Measurements from ENCODE around the gene AKT1S1.

The AKT1S1 gene

GRCh38 chr19:49843265-49843664 is 33.9 kb downstream of the AKT1S1 start:
- TF ChIP-seq CTCF (IDR thresholded peaks at IDR 0.05): no peak
- Mint-ChIP-seq H3K27ac (no peak overlapping the region), H3K4me1 (peaks cover 7% of the 10 kb centered on the region), H3K27me3 (ENCODE audit: low read depth, poor library complexity) (no peaks in the 10 kb centered on the region), H3K4me3 (no peak overlapping the region), H3K36me3 (ENCODE audit: low read depth) (peaks cover 46% of the 10 kb centered on the region), H3K9me3 (peaks cover 7% of the 10 kb centered on the region)
- no peak for DNase-seq

- Mint-ChIP-seq H3K27ac (peak overlapping the region; percentile 98), H3K4me3 (no peak overlapping the region), H3K9me3 (no peaks in the 10 kb centered on the region), H3K27me3 (ENCODE audit: low read depth, poor library complexity) (peaks cover 8% of the 10 kb centered on the region), H3K4me1 (peaks cover 12% of the 10 kb centered on the region), H3K36me3 (ENCODE audit: low read depth) (peaks cover 47% of the 10 kb centered on the region)
- DNase-seq: no peak
- no peak for TF ChIP-seq CTCF (IDR thresholded peaks at IDR 0.05)
Measured at GRCh38 chr19:49840736-49841249, 36.4 kb downstream of the AKT1S1 start.

- Mint-ChIP-seq H3K4me3 (no peak overlapping the region), H3K27me3 (ENCODE audit: low read depth, poor library complexity) (peaks cover 8% of the 10 kb centered on the region), H3K9me3 (no peaks in the 10 kb centered on the region), H3K27ac (peak overlapping the region; percentile 98), H3K4me1 (peaks cover 12% of the 10 kb centered on the region), H3K36me3 (ENCODE audit: low read depth) (peaks cover 47% of the 10 kb centered on the region)
- TF ChIP-seq CTCF (IDR thresholded peaks at IDR 0.05): no peak
- DNase-seq: no peak
Measured at GRCh38 chr19:49840321-49840720, 36.8 kb downstream of the AKT1S1 start.

GRCh38 chr19:49839713-49840112 is 37.4 kb downstream of the AKT1S1 start:
- Mint-ChIP-seq H3K27ac (no peak overlapping the region), H3K9me3 (no peaks in the 10 kb centered on the region), H3K36me3 (ENCODE audit: low read depth) (peaks cover 53% of the 10 kb centered on the region), H3K4me1 (peaks cover 17% of the 10 kb centered on the region), H3K4me3 (no peak overlapping the region), H3K27me3 (ENCODE audit: low read depth, poor library complexity) (peaks cover 8% of the 10 kb centered on the region)
- no peak for TF ChIP-seq CTCF (IDR thresholded peaks at IDR 0.05)
- no peak for DNase-seq

- Mint-ChIP-seq H3K36me3 (ENCODE audit: low read depth) (peaks cover 53% of the 10 kb centered on the region), H3K27ac (peak overlapping the region; percentile 59), H3K9me3 (no peaks in the 10 kb centered on the region), H3K4me1 (peaks cover 20% of the 10 kb centered on the region), H3K4me3 (no peak overlapping the region), H3K27me3 (ENCODE audit: low read depth, poor library complexity) (peaks cover 8% of the 10 kb centered on the region)
- DNase-seq: no peak
- TF ChIP-seq CTCF (IDR thresholded peaks at IDR 0.05): no peak
Measured at GRCh38 chr19:49838885-49839588, 38.1 kb downstream of the AKT1S1 start.

- peaks cover 11% of the 10 kb centered on the region for H3K27me3 Mint-ChIP-seq (ENCODE audit: low read depth, poor library complexity)
- no peaks in the 10 kb centered on the region for H3K9me3 Mint-ChIP-seq
- no peak for DNase-seq
- H3K4me1 Mint-ChIP-seq: peaks cover 26% of the 10 kb centered on the region
- H3K4me3 Mint-ChIP-seq: no peak overlapping the region
- no peak for TF ChIP-seq CTCF (IDR thresholded peaks at IDR 0.05)
- peak overlapping the region; percentile 94 for H3K27ac Mint-ChIP-seq
- peaks cover 62% of the 10 kb centered on the region for H3K36me3 Mint-ChIP-seq (ENCODE audit: low read depth)
Measured at GRCh38 chr19:49837425-49837824, 39.7 kb downstream of the AKT1S1 start.
